ENCODE measurements around the gene MB. TPM values are rescaled to one million over a fixed set of nuclear protein-coding genes. Genes with fewer than 3 reads are reported as not detected.
A peak's percentile ranks its signal among the peaks of the same experiment; 100 is the strongest.

Gene MB
- polyA plus RNA-seq, 3 donors = not detected

GRCh38 chr22:35604621-35605368 lies 12.3 kb downstream of the MB start:
- no peak overlapping the region for H3K27ac ChIP-seq (ENCODE audit: low read depth in 1 of 2, low read length in 2 of 2)
- no peaks in the 10 kb centered on the region for H3K36me3 ChIP-seq (replicated peaks in 1 of 2; ENCODE audit: control insufficient read depth in 1 of 2, insufficient read depth in 2 of 2, low read length in 2 of 2)
- no peak overlapping the region for H3K4me3 ChIP-seq (replicated peaks in 1 of 3; ENCODE audit: low read depth in 2 of 3, low read length in 3 of 3)
- H3K9me3 ChIP-seq (replicated peaks in 1 of 2; ENCODE audit: control insufficient read depth in 1 of 2, insufficient read depth in 1 of 2, low read length in 2 of 2) = no peaks in the 10 kb centered on the region
- H2AFZ ChIP-seq (ENCODE audit: insufficient read depth, low read depth, low read length, poor library complexity, severe bottlenecking) = no peak overlapping the region
- Mint-ChIP-seq H3K4me3 (peak overlapping the region in 1 of 2 donors; percentile 36), H3K27me3 (ENCODE audit: low read depth in 3 of 3) (peaks cover 4 to 14% (median 9%) of the 10 kb centered on the region in 3 donors), H3K4me1 (peaks cover 41% of the 10 kb centered on the region), H3K9me3 (no peaks in the 10 kb centered on the region), H3K27ac (peak overlapping the region in 2 of 7 donors; percentile 2 to 7), H3K36me3 (no peaks in the 10 kb centered on the region)
- no peaks in the 10 kb centered on the region for H3K79me2 ChIP-seq (ENCODE audit: insufficient read depth, low read length)
- H4K20me1 ChIP-seq (ENCODE audit: insufficient read depth, low read length) = no peaks in the 10 kb centered on the region
- H3K27me3 ChIP-seq (ENCODE audit: control insufficient read depth in 2 of 2, insufficient read depth in 2 of 2, low read length in 2 of 2) = no peaks in the 10 kb centered on the region
- no peak overlapping the region for H3K9ac ChIP-seq (ENCODE audit: insufficient read depth, low read length, poor library complexity, severe bottlenecking)
- H3K4me1 ChIP-seq (ENCODE audit: control insufficient read depth in 1 of 2, insufficient read depth in 2 of 2, low read length in 2 of 2) = peaks cover 67 to 70% of the 10 kb centered on the region in 2 donors
- 10% methylated on average over 6 of the region's 9 CpGs for WGBS (ENCODE audit: insufficient coverage)
- peak; percentile 47 to 77 (median 61) for DNase-seq
- no peak overlapping the region for H3K4me2 ChIP-seq (replicated peaks; ENCODE audit: extremely low read depth, low read length, poor library complexity, severe bottlenecking)
- no peak for TF ChIP-seq CTCF (IDR thresholded peaks at IDR 0.05)
- intact Hi-C loops (cut with micrococcal nuclease) = loop anchor here in 1 of 2 donors (5.0 kb wide), 1 partner anchor 252 kb away; no protein-coding TSS in a partner anchor

- Mint-ChIP-seq H3K9me3 (no peaks in the 10 kb centered on the region), H3K4me1 (peaks cover 30% of the 10 kb centered on the region), H3K27me3 (ENCODE audit: low read depth in 3 of 3) (peaks cover 8 to 12% (median 9%) of the 10 kb centered on the region in 3 donors), H3K4me3 (peak overlapping the region; percentile 20 to 39), H3K36me3 (no peaks in the 10 kb centered on the region), H3K27ac (no peak overlapping the region)
- no peaks in the 10 kb centered on the region for H3K79me2 ChIP-seq (ENCODE audit: insufficient read depth, low read length)
- peak overlapping the region; percentile 61 to 87 for H3K27ac ChIP-seq (ENCODE audit: low read depth in 1 of 2, low read length in 2 of 2)
- H3K9ac ChIP-seq (ENCODE audit: insufficient read depth, low read length, poor library complexity, severe bottlenecking) = peak overlapping the region; percentile 10
- no peak overlapping the region for H2AFZ ChIP-seq (ENCODE audit: insufficient read depth, low read depth, low read length, poor library complexity, severe bottlenecking)
- no peaks in the 10 kb centered on the region for H3K36me3 ChIP-seq (replicated peaks in 1 of 2; ENCODE audit: control insufficient read depth in 1 of 2, insufficient read depth in 2 of 2, low read length in 2 of 2)
- no peak for TF ChIP-seq CTCF (IDR thresholded peaks at IDR 0.05)
- peak overlapping the region in 1 of 3 experiments; percentile 14 for H3K4me3 ChIP-seq (replicated peaks in 1 of 3; ENCODE audit: low read depth in 2 of 3, low read length in 3 of 3)
- WGBS (ENCODE audit: insufficient coverage) = 20% methylated on average over 7 of the region's 9 CpGs
- H3K9me3 ChIP-seq (replicated peaks in 1 of 2; ENCODE audit: control insufficient read depth in 1 of 2, insufficient read depth in 1 of 2, low read length in 2 of 2) = no peaks in the 10 kb centered on the region
- H3K4me2 ChIP-seq (replicated peaks; ENCODE audit: extremely low read depth, low read length, poor library complexity, severe bottlenecking) = peak overlapping the region; percentile 38
- intact Hi-C loops (cut with micrococcal nuclease) = loop anchor here in 1 of 2 donors (2.0 to 5.0 kb wide), 2 partner anchors 13 to 250 kb away; no protein-coding TSS in a partner anchor
- peaks cover 68 to 73% of the 10 kb centered on the region in 2 donors for H3K4me1 ChIP-seq (ENCODE audit: control insufficient read depth in 1 of 2, insufficient read depth in 2 of 2, low read length in 2 of 2)
- no peaks in the 10 kb centered on the region for H4K20me1 ChIP-seq (ENCODE audit: insufficient read depth, low read length)
- no peaks in the 10 kb centered on the region for H3K27me3 ChIP-seq (ENCODE audit: control insufficient read depth in 2 of 2, insufficient read depth in 2 of 2, low read length in 2 of 2)
- peak; percentile 95 to 97 (median 96) for DNase-seq
Observed at GRCh38 chr22:35601743-35602615, 15.2 kb downstream of the MB start.
